Astrocyte of the hippocampus (primary cell): ENCODE results near the gene NCAPD2.

Source experiments
- DNase-seq: peaks from one replicate; pipeline ENCODE4 v3.0.0; 2011; ENCODE audit warnings: low read depth, low spot score

The NCAPD2 gene

GRCh38 chr12:6493497-6494257, at the start of gene NCAPD2:
Gene NCAPD2 (plus strand): TSS chr12:6494102. CDS start chr12:6495099, 997 bp downstream.
- peak; percentile 98 for DNase-seq

- DNase-seq, result no peak
Observed at GRCh38 chr12:6444704-6445688, 48.9 kb upstream of the NCAPD2 start, which contains the start of gene CD27. Gene CD27 (plus strand): TSS chr12:6444955. CDS start chr12:6445096, 141 bp downstream.

- DNase-seq, result no peak
Observed at GRCh38 chr12:6450091-6450868, 43.6 kb upstream of the NCAPD2 start.

- DNase-seq, result no peak
Observed at GRCh38 chr12:6450869-6451347, 43.0 kb upstream of the NCAPD2 start.

- DNase-seq, result peak; percentile 85
Observed at GRCh38 chr12:6451348-6452244, 42.3 kb upstream of the NCAPD2 start, which contains the start of gene TAPBPL. Gene TAPBPL (plus strand): TSS chr12:6452042. CDS start chr12:6452249, 207 bp downstream.

GRCh38 chr12:6452245-6452943, 41.5 kb upstream of the NCAPD2 start:
- no peak for DNase-seq

GRCh38 chr12:6452944-6453630, 40.8 kb upstream of the NCAPD2 start:
- DNase-seq, result no peak

- no peak for DNase-seq
Observed at GRCh38 chr12:6457220-6457945, 36.5 kb upstream of the NCAPD2 start.

GRCh38 chr12:6458281-6459003, 35.5 kb upstream of the NCAPD2 start:
- no peak for DNase-seq

GRCh38 chr12:6459004-6459337, 34.9 kb upstream of the NCAPD2 start:
- DNase-seq, result no peak

GRCh38 chr12:6460751-6461371, 33.0 kb upstream of the NCAPD2 start:
- no peak for DNase-seq

- no peak for DNase-seq
Observed at GRCh38 chr12:6461401-6462233, 32.3 kb upstream of the NCAPD2 start.

GRCh38 chr12:6462234-6462995, 31.5 kb upstream of the NCAPD2 start:
- DNase-seq, result no peak

GRCh38 chr12:6463216-6463615, 30.7 kb upstream of the NCAPD2 start:
- DNase-seq, result no peak

- DNase-seq, result no peak
Observed at GRCh38 chr12:6463858-6464257, 30.0 kb upstream of the NCAPD2 start.

- no peak for DNase-seq
Observed at GRCh38 chr12:6464531-6464930, 29.4 kb upstream of the NCAPD2 start.
